Neural cell (in vitro differentiated cells): ENCODE measurements around the gene MEF2A.

Source experiments
- EP300 ChIP-seq: fragments of 450-650 bp; conservative IDR thresholded peaks from 2 replicates; pipeline ENCODE4 v1.6.1; 2014; ENCODE audit warnings: antibody characterized with exemption, mild to moderate bottlenecking, moderate library complexity; ENCODE audit not compliant: poor library complexity, severe bottlenecking
- EZH2 ChIP-seq: fragments of 200-600, 300-800 bp; shearing (Covaris generic), sonication (generic); IDR thresholded peaks from 2 replicates; pipeline ENCODE4 v1.6.1; 2014; ENCODE audit warnings: antibody characterized with exemption, low read length, borderline replicate concordance, mild to moderate bottlenecking; ENCODE audit not compliant: insufficient read depth, poor library complexity, severe bottlenecking
- POLR2AphosphoS5 ChIP-seq: IDR thresholded peaks from 2 replicates; pipeline ENCODE4 v1.6.1; 2012
- RAD21 ChIP-seq: fragments of 450-650 bp; conservative IDR thresholded peaks from 2 replicates; pipeline ENCODE4 v1.6.1; 2014; ENCODE audit warnings: antibody characterized with exemption, mild to moderate bottlenecking, moderate library complexity
- SMC3 ChIP-seq: fragments of 450-650 bp; conservative IDR thresholded peaks from 2 replicates; pipeline ENCODE4 v1.6.1; 2014; ENCODE audit warnings: antibody characterized with exemption, mild to moderate bottlenecking, moderate library complexity; ENCODE audit not compliant: poor library complexity
- TAF1 ChIP-seq: IDR thresholded peaks from 2 replicates; pipeline ENCODE4 v1.6.1; 2012; ENCODE audit warnings: low read depth
- TF ChIP-seq, protein P1 (sequence below): fragments of 450-650 bp; IDR thresholded peaks from 2 replicates; pipeline ENCODE4 v1.5.1; 2014; ENCODE audit warnings: antibody characterized with exemption, mild to moderate bottlenecking, moderate library complexity; ENCODE audit not compliant: poor library complexity, severe bottlenecking

DNA sequence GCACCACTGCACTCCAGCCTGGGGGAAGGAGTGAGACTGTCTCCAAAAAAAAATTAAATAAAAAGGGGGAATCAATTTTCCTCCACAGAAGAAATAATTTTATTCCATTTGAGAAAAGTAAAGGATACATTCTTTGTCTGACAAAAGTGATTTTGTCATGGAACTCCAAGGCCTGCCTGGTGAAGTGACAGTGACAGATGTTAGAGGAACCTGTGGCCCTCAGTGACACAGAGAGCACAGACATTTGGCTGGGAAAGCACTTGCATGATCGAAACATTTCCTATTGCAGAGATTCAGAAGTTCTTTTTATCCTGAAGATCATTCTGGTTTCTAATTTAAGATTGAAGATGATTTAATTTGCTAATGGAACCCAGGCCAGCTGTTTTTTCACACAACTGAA is 161.5 kb downstream of the MEF2A start:
- TF ChIP-seq, protein P1, sequence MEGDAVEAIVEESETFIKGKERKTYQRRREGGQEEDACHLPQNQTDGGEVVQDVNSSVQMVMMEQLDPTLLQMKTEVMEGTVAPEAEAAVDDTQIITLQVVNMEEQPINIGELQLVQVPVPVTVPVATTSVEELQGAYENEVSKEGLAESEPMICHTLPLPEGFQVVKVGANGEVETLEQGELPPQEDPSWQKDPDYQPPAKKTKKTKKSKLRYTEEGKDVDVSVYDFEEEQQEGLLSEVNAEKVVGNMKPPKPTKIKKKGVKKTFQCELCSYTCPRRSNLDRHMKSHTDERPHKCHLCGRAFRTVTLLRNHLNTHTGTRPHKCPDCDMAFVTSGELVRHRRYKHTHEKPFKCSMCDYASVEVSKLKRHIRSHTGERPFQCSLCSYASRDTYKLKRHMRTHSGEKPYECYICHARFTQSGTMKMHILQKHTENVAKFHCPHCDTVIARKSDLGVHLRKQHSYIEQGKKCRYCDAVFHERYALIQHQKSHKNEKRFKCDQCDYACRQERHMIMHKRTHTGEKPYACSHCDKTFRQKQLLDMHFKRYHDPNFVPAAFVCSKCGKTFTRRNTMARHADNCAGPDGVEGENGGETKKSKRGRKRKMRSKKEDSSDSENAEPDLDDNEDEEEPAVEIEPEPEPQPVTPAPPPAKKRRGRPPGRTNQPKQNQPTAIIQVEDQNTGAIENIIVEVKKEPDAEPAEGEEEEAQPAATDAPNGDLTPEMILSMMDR, result no peak
- TF ChIP-seq POLR2AphosphoS5 (no peak), SMC3 (no peak), RAD21 (no peak), TAF1 (no peak), EP300 (no peak), EZH2 (no peak)
